Loucy (cell line): ENCODE data around the gene PDRG1.
"Not testable (repeated sequence)": the region's sequence is repeated elsewhere in the genome, so short reads cannot be mapped to it uniquely, and the experiment has no call there.

Source experiments
- CTCF ChIP-seq: fragments of 200-600 bp; sonication (generic); conservative IDR thresholded peaks from 2 replicates; pipeline ENCODE4 v1.5.1; 2014; ENCODE audit warnings: mild to moderate bottlenecking, antibody characterized with exemption, low read length
- EZH2phosphoT487 ChIP-seq: fragments of 200-600 bp; IDR thresholded peaks from 2 replicates; pipeline ENCODE4 v1.6.1; 2018; ENCODE audit warnings: antibody characterized with exemption, mild to moderate bottlenecking, moderate library complexity, borderline replicate concordance

GRCh38 chr20:31921480-31921879 lies 30.4 kb downstream of the PDRG1 start:
- not testable (repeated sequence) for TF ChIP-seq CTCF, EZH2phosphoT487
